AG04449 (cell line): ENCODE results near the gene ZNF365.
"Not testable (repeated sequence)": the region's sequence is repeated elsewhere in the genome, so short reads cannot be mapped to it uniquely, and the experiment has no call there.

Source experiments
- CTCF ChIA-PET: fragments of 350-600 bp; formaldehyde crosslinking; extraction: SDS; loops from one replicate; lab custom pipeline; 2021; ENCODE audit warnings: antibody characterized with exemption; lab: Yijun Ruan, JAX
- POLR2A ChIA-PET: fragments of 400-600, 350-600 bp; formaldehyde crosslinking; extraction: SDS; loops from one replicate; lab custom pipeline; 2020; ENCODE audit warnings: antibody characterized with exemption, inconsistent platforms; lab: Yijun Ruan, JAX
- DNase-seq: peaks from one replicate; pipeline ENCODE4 v3.0.0-alpha.2; 2010; ENCODE audit warnings: low read depth, low spot score
- H3K4me3 ChIP-seq: 2 replicates; pipeline ENCODE4 v1.5.1; 2011; ENCODE audit warnings: low read depth, mild to moderate bottlenecking, control low read depth, low read length
- CTCF ChIP-seq: IDR thresholded peaks from one replicate; pipeline ENCODE4 v1.5.1; 2011; ENCODE audit warnings: mild to moderate bottlenecking, moderate library complexity, low read length, control low read depth, inconsistent platforms; ENCODE audit not compliant: insufficient read depth; ENCODE audit errors: missing control alignments

Gene ZNF365

GRCh38 chr10:62352356-62352970 lies 21.7 kb upstream of the ZNF365 start:
- ChIA-PET CTCF (interaction anchor here (0.8 to 1.2 kb wide), 2 partner anchors 8 to 85 kb away, joined by 3 to 4 read pairs; no protein-coding TSS in a partner anchor), POLR2A (no interaction called here)
- TF ChIP-seq CTCF = no peak
- no peak for DNase-seq
- H3K4me3 ChIP-seq = no peak overlapping the region

DNA sequence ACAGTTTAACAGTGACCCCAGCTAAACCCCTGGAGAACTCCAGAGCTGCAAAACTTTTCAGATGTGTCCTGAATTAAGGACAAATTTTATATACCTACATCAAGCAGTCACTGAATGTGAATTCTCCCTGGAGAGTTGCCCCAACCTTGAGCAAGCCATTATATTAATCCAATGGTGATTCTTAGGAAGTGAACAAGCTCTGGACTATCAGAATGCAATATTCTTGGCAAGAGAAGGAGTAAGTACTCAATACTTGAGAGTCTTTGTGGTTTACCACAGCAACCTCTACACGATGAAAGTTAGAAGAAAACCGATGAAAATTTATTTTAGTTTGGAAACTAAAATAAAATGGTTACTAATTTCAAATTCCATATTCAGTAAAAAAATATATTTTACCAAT lies 19.3 kb upstream of the ZNF365 start:
- TF ChIP-seq CTCF = no peak
- no peak overlapping the region for H3K4me3 ChIP-seq
- peak; percentile 28 for DNase-seq
- CTCF ChIA-PET = interaction anchor here (0.6 kb wide), 1 partner anchor 93 kb away, joined by 3 read pairs; no protein-coding TSS in a partner anchor
- POLR2A ChIA-PET = no interaction called here

- no peak for DNase-seq
- CTCF ChIA-PET = interaction anchor here (1.7 kb wide), 1 partner anchor 83 kb away, joined by 4 read pairs; no protein-coding TSS in a partner anchor
- H3K4me3 ChIP-seq = no peak overlapping the region
- POLR2A ChIA-PET = no interaction called here
- no peak for TF ChIP-seq CTCF
These were observed 17.7 kb upstream of the ZNF365 start for GRCh38 chr10:62356447-62356846.

- DNase-seq, POLR2A ChIA-PET, CTCF ChIA-PET, H3K4me3 ChIP-seq: not testable (repeated sequence)
These were observed 16.0 kb upstream of the ZNF365 start for GRCh38 chr10:62358151-62358550.

- no peak for DNase-seq
- ChIA-PET POLR2A (no interaction called here), CTCF (interaction anchor here (0.9 kb wide), 1 partner anchor 64 kb away, joined by 3 read pairs; no protein-coding TSS in a partner anchor)
- H3K4me3 ChIP-seq = peak overlapping the region; percentile 68
- TF ChIP-seq CTCF = no peak
These were observed 552 bp upstream of the ZNF365 start for GRCh38 chr10:62373639-62373994.

DNA sequence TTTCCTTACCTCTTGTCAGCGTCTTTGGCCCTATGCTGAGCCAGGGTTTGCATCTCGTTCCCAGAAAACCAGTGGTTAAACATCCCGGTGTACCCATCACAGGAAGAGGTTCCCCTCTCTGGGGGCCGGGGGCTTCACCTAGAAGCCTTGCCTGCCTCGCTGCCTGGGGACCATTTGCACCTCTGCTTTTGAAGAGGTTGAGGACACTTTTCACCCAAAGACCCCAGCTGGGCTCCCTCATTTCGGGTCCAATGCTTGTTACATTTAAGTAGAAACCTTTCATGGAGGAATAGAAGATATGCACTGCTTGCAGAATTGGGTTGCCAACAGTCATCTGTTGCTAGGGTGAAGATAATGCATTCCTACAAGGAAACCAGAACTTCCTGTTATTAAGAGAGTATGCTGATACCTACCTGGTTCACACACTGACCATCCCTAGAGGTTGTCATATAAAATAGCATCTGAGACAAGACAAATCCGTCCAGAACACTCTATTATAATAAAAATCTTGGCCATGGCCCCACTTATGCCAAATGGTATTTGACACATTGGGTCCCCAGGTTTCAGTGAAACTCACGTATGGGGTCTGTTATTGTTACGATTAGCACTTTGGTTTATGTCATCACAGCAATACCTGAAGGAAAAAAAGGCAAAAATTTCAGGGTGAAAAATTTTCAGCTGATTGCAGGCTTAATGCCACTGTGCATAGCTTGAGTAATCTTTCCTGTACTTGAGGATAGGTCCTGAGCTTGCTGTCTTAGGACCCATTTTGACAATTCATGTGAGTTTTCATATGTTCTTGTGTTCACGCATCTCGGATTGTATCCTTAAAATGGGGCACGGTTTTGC lies 917 bp downstream of the ZNF365 start:
- no peak for TF ChIP-seq CTCF
- ChIA-PET CTCF (interaction anchor here (1.7 kb wide), 1 partner anchor 9 kb away, joined by 6 read pairs; no protein-coding TSS in a partner anchor), POLR2A (no interaction called here)
- no peak for DNase-seq
- H3K4me3 ChIP-seq = peak overlapping the region; percentile 68
